IMR-90 (cell line): ENCODE data around the gene SYPL2. TPM values are rescaled to one million over a fixed set of nuclear protein-coding genes. Genes with fewer than 3 reads are reported as not detected.

Experiments
- ATAC-seq: fragments of 200-7000 bp; cut with Tn5 transposase; 2 replicates; pipeline ENCODE4 v1.9.1; 2020; ENCODE audit warnings: low read depth, mild to moderate bottlenecking, moderate library complexity
- BruUV-seq: library from RNA; stranded (reverse); fragments of 400-500 nt; replicated peaks from 2 replicates; lab custom pipeline; 2021; lab: Mats Ljungman, UMichigan
- CTCF ChIA-PET: fragments of 300-600 bp; formaldehyde crosslinking; extraction: SDS; loops from one replicate; lab custom pipeline; 2021; ENCODE audit warnings: antibody characterized with exemption; lab: Yijun Ruan, JAX
- POLR2A ChIA-PET: fragments of 300-600 bp; sonication (Branson Sonifier 250); formaldehyde crosslinking; loops from one replicate; lab custom pipeline; 2022; ENCODE audit warnings: antibody characterized with exemption; ENCODE audit not compliant: unreplicated experiment; lab: Charles Lee
- DNase-seq: peaks from one replicate; pipeline ENCODE4 v3.0.0; 2013
- H2AFZ ChIP-seq: replicated peaks from 2 replicates; pipeline ENCODE3; 2013; ENCODE audit warnings: low read length, mild to moderate bottlenecking; ENCODE audit not compliant: poor library complexity
- H2AK5ac ChIP-seq: 2 replicates; pipeline ENCODE4 v1.6.1; 2013; ENCODE audit warnings: low read depth, low read length, inconsistent platforms
- H2AK9ac ChIP-seq: replicated peaks from 2 replicates; pipeline ENCODE3; 2013; ENCODE audit warnings: mild to moderate bottlenecking, low read depth, low read length, moderate library complexity; ENCODE audit not compliant: poor library complexity
- H2BK120ac ChIP-seq: 2 replicates; pipeline ENCODE4 v1.6.1; 2013; ENCODE audit warnings: low read depth, low read length, inconsistent platforms
- H2BK15ac ChIP-seq: 3 replicates; pipeline ENCODE4 v1.6.1; 2013; ENCODE audit warnings: low read depth, low read length, inconsistent platforms
- H2BK20ac ChIP-seq: 2 replicates; pipeline ENCODE4 v1.6.1; 2013; ENCODE audit warnings: low read depth, mild to moderate bottlenecking, inconsistent platforms, low read length, moderate library complexity
- H2BK5ac ChIP-seq: 2 replicates; pipeline ENCODE4 v1.6.1; 2013; ENCODE audit warnings: mild to moderate bottlenecking, low read depth, low read length, inconsistent platforms; ENCODE audit not compliant: poor library complexity, severe bottlenecking
- H3K14ac ChIP-seq: replicated peaks from 2 replicates; pipeline ENCODE4 v1.6.1; 2013; ENCODE audit warnings: low read depth, low read length, inconsistent platforms
- H3K18ac ChIP-seq: 2 replicates; pipeline ENCODE4 v1.6.1; 2013; ENCODE audit warnings: low read depth, low read length, control low read depth
- H3K23ac ChIP-seq: 2 replicates; pipeline ENCODE4 v1.6.1; 2013; ENCODE audit warnings: low read depth, low read length, inconsistent platforms
- H3K27ac ChIP-seq: 2 replicates; pipeline ENCODE4 v1.5.1; 2013; ENCODE audit warnings: mild to moderate bottlenecking, control low read depth, low read length; ENCODE audit not compliant: insufficient read depth
- H3K27me3 ChIP-seq: 2 replicates; pipeline ENCODE4 v1.6.1; 2013; ENCODE audit warnings: low read length; ENCODE audit not compliant: control insufficient read depth, insufficient read depth
- H3K36me3 ChIP-seq: 2 replicates; pipeline ENCODE4 v1.6.1; 2013; ENCODE audit warnings: low read length, mixed read lengths; ENCODE audit not compliant: control insufficient read depth, insufficient read depth
- H3K4ac ChIP-seq: 2 replicates; pipeline ENCODE4 v1.6.1; 2013; ENCODE audit warnings: low read depth, low read length, inconsistent platforms
- H3K4me1 ChIP-seq: 2 replicates; pipeline ENCODE4 v1.6.1; 2013; ENCODE audit warnings: low read length, mixed read lengths; ENCODE audit not compliant: control insufficient read depth, insufficient read depth
- H3K4me2 ChIP-seq: 2 replicates; pipeline ENCODE4 v1.6.1; 2013; ENCODE audit warnings: low read depth, mild to moderate bottlenecking, control low read depth, low read length, moderate library complexity
- H3K4me3 ChIP-seq: 2 replicates; pipeline ENCODE4 v1.5.1; 2013; ENCODE audit warnings: low read depth, mild to moderate bottlenecking, control low read depth, low read length, moderate library complexity; ENCODE audit not compliant: insufficient read depth
- H3K56ac ChIP-seq: 2 replicates; pipeline ENCODE4 v1.6.1; 2013; ENCODE audit warnings: low read length, inconsistent platforms; ENCODE audit not compliant: insufficient read depth; ENCODE audit errors: extremely low read depth
- H3K79me1 ChIP-seq, 2 experiments: 2 replicates each; pipeline ENCODE4 v1.6.1; 2013; ENCODE audit warnings: low read length in 2 of 2, inconsistent platforms in 1 of 2, low read depth in 1 of 2
- H3K9ac ChIP-seq: 2 replicates; pipeline ENCODE4 v1.6.1; 2013; ENCODE audit warnings: low read depth, low read length, control low read depth
- H3K9me1 ChIP-seq: 2 replicates; pipeline ENCODE4 v1.6.1; 2013; ENCODE audit warnings: low read length, inconsistent platforms; ENCODE audit not compliant: insufficient read depth
- H3K9me3 ChIP-seq: 2 replicates; pipeline ENCODE4 v1.6.1; 2013; ENCODE audit warnings: low read length; ENCODE audit not compliant: control insufficient read depth, insufficient read depth
- H4K20me1 ChIP-seq: 2 replicates; pipeline ENCODE4 v1.6.1; 2013; ENCODE audit warnings: low read length, inconsistent platforms; ENCODE audit not compliant: insufficient read depth
- H4K5ac ChIP-seq: 2 replicates; pipeline ENCODE4 v1.6.1; 2013; ENCODE audit warnings: mild to moderate bottlenecking, low read depth, low read length, control low read depth
- H4K8ac ChIP-seq, 2 experiments: 2 replicates each; pipeline ENCODE4 v1.6.1; 2013; ENCODE audit warnings: low read depth in 2 of 2, low read length in 2 of 2, control low read depth in 1 of 2, inconsistent platforms in 1 of 2
- H4K91ac ChIP-seq: 2 replicates; pipeline ENCODE4 v1.6.1; 2013; ENCODE audit warnings: low read depth, low read length, inconsistent platforms; ENCODE audit not compliant: insufficient read depth
- CHD1 ChIP-seq: IDR thresholded peaks from 2 replicates; pipeline ENCODE4 v1.6.1; 2012; ENCODE audit warnings: low read depth, low read length, improper control_type of control experiment
- MAFK ChIP-seq: IDR thresholded peaks from 2 replicates; pipeline ENCODE4 v1.6.1; 2012; ENCODE audit warnings: low read depth, low read length, improper control_type of control experiment
- MXI1 ChIP-seq: IDR thresholded peaks from 2 replicates; pipeline ENCODE4 v1.6.1; 2012; ENCODE audit warnings: low read depth, mild to moderate bottlenecking, low read length, moderate library complexity, borderline replicate concordance
- SMC3 ChIP-seq: fragments of 150-350 bp; IDR thresholded peaks from 2 replicates; pipeline ENCODE4 v1.6.1; 2016; ENCODE audit warnings: low read depth, mild to moderate bottlenecking, antibody characterized with exemption, low read length, moderate library complexity
- WGBS, 2 experiments: methylation state at CpG; one replicate each; pipeline versions ENCODE4 v1.1.5 to v1.1.7; 2013; ENCODE audit warnings: missing lambda C conversion rate in 2 of 2; ENCODE audit not compliant: insufficient read length in 1 of 2; ENCODE audit errors: extremely low coverage in 2 of 2; 5-methylcytosine and 5-hydroxymethylcytosine counted together
- dilution Hi-C: fragments of 300-500 bp; cut with HindIII; formaldehyde crosslinking; loops from one replicate; pipeline ENCODE4 v1.14.3; 2018; ENCODE audit warnings: low sequenced_read_pairs; ENCODE audit not compliant: unreplicated experiment
- in situ Hi-C: fragments of 300-500 bp; cut with MboI; formaldehyde crosslinking; loops from 3 replicates; pipeline ENCODE4 v1.14.3; 2019; ENCODE audit warnings: low sequenced_read_pairs, inconsistent platforms, mixed read lengths
- intact Hi-C: fragments of 100-400 bp; cut with micrococcal nuclease; formaldehyde crosslinking; loops from 2 replicates; pipeline ENCODE4 v1.10.0; 2022
- polyA plus RNA-seq, 3 experiments: library from polyadenylated mRNA; depleted of rRNA; stranded (reverse); fragments of >200 nt; gene quantifications; 2 replicates each; pipeline ENCODE4 v1.2.3, GENCODE V29; 2012; ENCODE audit warnings: low replicate concordance in 1 of 3
- total RNA-seq: library from RNA; depleted of rRNA; stranded (reverse); fragments of >200 nt; gene quantifications from 2 replicates; pipeline ENCODE4 v1.2.3, GENCODE V29; 2012

Gene SYPL2
- total and polyA plus RNA-seq, 2 of the 4 experiments (the other 2 are of a cell fraction) = under 0.01 to 0.65 TPM

GRCh38 chr1:109447524-109447923 is 18.8 kb upstream of the SYPL2 start:
- H4K20me1 ChIP-seq = no peaks in the 10 kb centered on the region
- no peaks in the 10 kb centered on the region for H3K36me3 ChIP-seq
- no peak overlapping the region for H4K8ac ChIP-seq
- TF ChIP-seq MXI1 (no peak), SMC3 (no peak), MAFK (peak; percentile 51; the same call in 1 of the 2 replicates), CHD1 (no peak)
- POLR2A ChIA-PET = no interaction called here
- no peak overlapping the region for H3K27ac ChIP-seq
- H3K4ac ChIP-seq = no peak overlapping the region
- H2BK15ac ChIP-seq = no peak overlapping the region
- no peak overlapping the region for H3K14ac ChIP-seq
- H3K9me3 ChIP-seq = no peaks in the 10 kb centered on the region
- no peak overlapping the region for H3K23ac ChIP-seq
- H3K9ac ChIP-seq = no peak overlapping the region
- no peak overlapping the region for H2BK5ac ChIP-seq
- no peak overlapping the region for H3K4me3 ChIP-seq
- no peak overlapping the region for H3K18ac ChIP-seq
- no peak overlapping the region for H4K5ac ChIP-seq
- no peak for ATAC-seq
- H2BK20ac ChIP-seq = no peak overlapping the region
- intact Hi-C loops = loop anchor here (5.0 kb wide), 1 partner anchor 35 kb away; the partner anchor contains the start of gene ATXN7L2
- H2BK120ac ChIP-seq = no peak overlapping the region
- H4K91ac ChIP-seq = no peak overlapping the region
- peaks cover 8% of the 10 kb centered on the region for H3K27me3 ChIP-seq
- H2AK9ac ChIP-seq = no peak overlapping the region
- BruUV-seq = no TSS peak
- DNase-seq = no peak
- no peaks in the 10 kb centered on the region for H3K9me1 ChIP-seq
- no peaks in the 10 kb centered on the region for H3K4me1 ChIP-seq
- CTCF ChIA-PET = interaction anchor here (0.7 kb wide), 1 partner anchor 438 kb away, joined by 7 read pairs; no protein-coding TSS in a partner anchor
- H2AFZ ChIP-seq = no peak overlapping the region
- dilution Hi-C loops = no loop called here
- no peak overlapping the region for H3K4me2 ChIP-seq
- 23% methylated on average over 2 of the region's 4 CpGs; no CpG with 5 or more reads in 1 of the 2 experiments for WGBS, 2 experiments
- H2AK5ac ChIP-seq = peak overlapping the region; percentile 51; the same call in 1 of the 2 replicates
- in situ Hi-C loops = no loop called here
- no peak overlapping the region for H3K56ac ChIP-seq
- H3K79me1 ChIP-seq = no peaks in the 10 kb centered on the region
